Sigmoid colon (tissue), 7 donors: Measurements from ENCODE around the gene CR1. TPM values are rescaled to one million over a fixed set of nuclear protein-coding genes. Genes with fewer than 3 reads are reported as not detected.

Experiments
- DNase-seq: peaks from one replicate; pipeline ENCODE4 v3.0.0-alpha.2; 2019
- H3K27ac ChIP-seq, 4 donors: fragments of 200-600 bp; sonication (generic); one replicate each; pipeline ENCODE4 v1.5.1; 2016 to 2019; ENCODE audit warnings: mild to moderate bottlenecking in 1 of 4
- H3K27me3 ChIP-seq, 3 donors: fragments of 200-600 bp; sonication (generic); one replicate each; pipeline ENCODE4 v1.5.1; 2019; ENCODE audit warnings: mild to moderate bottlenecking in 1 of 3
- H3K36me3 ChIP-seq, 4 donors: fragments of 200-600 bp; sonication (generic); one replicate each; pipeline ENCODE4 v1.5.1; 2016 to 2019
- H3K4me1 ChIP-seq, 4 donors: fragments of 200-600 bp; sonication (generic); one replicate each; pipeline ENCODE4 v1.5.1; 2017 to 2019
- H3K4me3 ChIP-seq, 4 donors: fragments of 200-600 bp; sonication (generic); one replicate each; pipeline ENCODE4 v1.5.1; 2017 to 2019; ENCODE audit warnings: mild to moderate bottlenecking in 2 of 4, moderate library complexity in 1 of 4
- H3K9me3 ChIP-seq, 4 donors: fragments of 200-600 bp in 3 of 4; sonication (generic) in 3 of 4; one replicate each; pipeline versions ENCODE4 v1.5.1 to v1.6.1; 2013 to 2019
- CTCF ChIP-seq, 4 experiments: fragments of 450-650 bp in 3 of 4; fragments of 200-600 bp in 1 of 4; IDR thresholded peaks; one replicate each; pipeline ENCODE4 v1.5.1; 2016 to 2019; ENCODE audit warnings: antibody characterized with exemption in 4 of 4, mild to moderate bottlenecking in 3 of 4, moderate library complexity in 2 of 4
- EP300 ChIP-seq, 4 donors: sonication (generic); formaldehyde crosslinking; IDR thresholded peaks; one replicate each; pipeline ENCODE4 v1.6.1; 2017; ENCODE audit warnings: antibody characterized with exemption in 4 of 4
- POLR2A ChIP-seq, 2 donors: fragments of 450-650 bp; IDR thresholded peaks; one replicate each; pipeline ENCODE4 v1.6.1; 2016; ENCODE audit warnings: antibody characterized with exemption in 2 of 2, mild to moderate bottlenecking in 2 of 2, moderate library complexity in 2 of 2
- POLR2AphosphoS5 ChIP-seq, 4 donors: sonication (generic); formaldehyde crosslinking; IDR thresholded peaks; one replicate each; pipeline ENCODE4 v1.6.1; 2017; ENCODE audit warnings: antibody characterized with exemption in 4 of 4
- WGBS, 2 donors: extraction: QIAGEN DNeasy Blood & Tissue Kit; methylation state at CpG; one replicate each; pipeline ENCODE4 v1.1.7; 2013; 5-methylcytosine and 5-hydroxymethylcytosine counted together
- intact Hi-C: fragments of 100-400 bp; cut with DNase I; formaldehyde crosslinking; loops from one replicate; pipeline ENCODE4 v1.15.1; 2023
- polyA plus RNA-seq, 3 donors: library from polyadenylated mRNA; stranded (reverse); fragments of 200-250 nt; gene quantifications; one replicate each; pipeline ENCODE4 v1.2.3, GENCODE V29; 2013
- total RNA-seq, 4 donors: library from RNA; depleted of rRNA; stranded (reverse); fragments of >200 nt; gene quantifications; one replicate each; pipeline ENCODE4 v1.1.0, GENCODE V29; 2016
- donor health status: healthy with polysubstance abuse.
- donor health status: Bipolar disorder and iron deficiency.
- donor health status: healthy.

CR1 gene
- total and polyA plus RNA-seq, 7 donors: 0.46 to 11.5 (median 5.8) TPM

- Histone ChIP-seq H3K9me3 (no peaks in the 10 kb centered on the region), H3K36me3 (no peaks in the 10 kb centered on the region), H3K27ac (no peak overlapping the region), H3K4me3 (no peak overlapping the region), H3K4me1 (peaks cover 0 to 5% (median 2%) of the 10 kb centered on the region in 4 donors), H3K27me3 (no peaks in the 10 kb centered on the region)
- DNase-seq: no peak
- intact Hi-C loops: loop anchor here (10.0 kb wide), 1 partner anchor 145 kb away; no protein-coding TSS in a partner anchor
- TF ChIP-seq CTCF (IDR thresholded peaks at IDR 0.05) (no peak), POLR2AphosphoS5 (IDR thresholded peaks at IDR 0.05) (no peak), EP300 (IDR thresholded peaks at IDR 0.05) (no peak), POLR2A (IDR thresholded peaks at IDR 0.05) (no peak)
- 81 to 82% methylated on average over 4 of the region's 4 CpGs for WGBS, 2 donors
Measured at GRCh38 chr1:207649865-207650580, 154.1 kb downstream of the CR1 start.

- intact Hi-C loops: no loop called here
- TF ChIP-seq CTCF (IDR thresholded peaks at IDR 0.05) (no peak), EP300 (IDR thresholded peaks at IDR 0.05) (no peak), POLR2AphosphoS5 (IDR thresholded peaks at IDR 0.05) (no peak), POLR2A (IDR thresholded peaks at IDR 0.05) (no peak)
- DNase-seq: no peak
- Histone ChIP-seq H3K36me3 (no peaks in the 10 kb centered on the region), H3K9me3 (no peaks in the 10 kb centered on the region), H3K27me3 (no peaks in the 10 kb centered on the region), H3K27ac (no peak overlapping the region), H3K4me3 (no peak overlapping the region), H3K4me1 (no peaks in the 10 kb centered on the region)
- WGBS, 2 donors: 88 to 94% methylated on average over 1 of the region's 1 CpG
Measured at GRCh38 chr1:207651583-207651982, 155.6 kb downstream of the CR1 start.

GRCh38 chr1:207654320-207654719 is 158.4 kb downstream of the CR1 start:
- Histone ChIP-seq H3K27me3 (no peaks in the 10 kb centered on the region), H3K36me3 (no peaks in the 10 kb centered on the region), H3K27ac (no peak overlapping the region), H3K9me3 (no peaks in the 10 kb centered on the region), H3K4me3 (no peak overlapping the region), H3K4me1 (no peaks in the 10 kb centered on the region)
- intact Hi-C loops: no loop called here
- DNase-seq: no peak
- 68 to 76% methylated on average over 2 of the region's 2 CpGs for WGBS, 2 donors
- peak in 1 of 4 experiments; percentile 17 for TF ChIP-seq CTCF (IDR thresholded peaks at IDR 0.05)
- TF ChIP-seq EP300 (IDR thresholded peaks at IDR 0.05): no peak
- no peak for TF ChIP-seq POLR2AphosphoS5 (IDR thresholded peaks at IDR 0.05)
- TF ChIP-seq POLR2A (IDR thresholded peaks at IDR 0.05): no peak

GRCh38 chr1:207658408-207658807 is 162.5 kb downstream of the CR1 start:
- no peak overlapping the region for H3K27ac ChIP-seq
- no peaks in the 10 kb centered on the region for H3K36me3 ChIP-seq
- no peak for DNase-seq
- no peaks in the 10 kb centered on the region for H3K27me3 ChIP-seq
- no peaks in the 10 kb centered on the region for H3K4me1 ChIP-seq
- TF ChIP-seq POLR2AphosphoS5 (IDR thresholded peaks at IDR 0.05) (no peak), POLR2A (IDR thresholded peaks at IDR 0.05) (no peak), CTCF (IDR thresholded peaks at IDR 0.05) (no peak), EP300 (IDR thresholded peaks at IDR 0.05) (no peak)
- intact Hi-C loops: no loop called here
- H3K9me3 ChIP-seq: no peaks in the 10 kb centered on the region
- H3K4me3 ChIP-seq: no peak overlapping the region
- 83 to 84% methylated on average over 7 of the region's 7 CpGs for WGBS, 2 donors
